ENCODE measurements around the gene SLC9A7.

The SLC9A7 gene

DNA sequence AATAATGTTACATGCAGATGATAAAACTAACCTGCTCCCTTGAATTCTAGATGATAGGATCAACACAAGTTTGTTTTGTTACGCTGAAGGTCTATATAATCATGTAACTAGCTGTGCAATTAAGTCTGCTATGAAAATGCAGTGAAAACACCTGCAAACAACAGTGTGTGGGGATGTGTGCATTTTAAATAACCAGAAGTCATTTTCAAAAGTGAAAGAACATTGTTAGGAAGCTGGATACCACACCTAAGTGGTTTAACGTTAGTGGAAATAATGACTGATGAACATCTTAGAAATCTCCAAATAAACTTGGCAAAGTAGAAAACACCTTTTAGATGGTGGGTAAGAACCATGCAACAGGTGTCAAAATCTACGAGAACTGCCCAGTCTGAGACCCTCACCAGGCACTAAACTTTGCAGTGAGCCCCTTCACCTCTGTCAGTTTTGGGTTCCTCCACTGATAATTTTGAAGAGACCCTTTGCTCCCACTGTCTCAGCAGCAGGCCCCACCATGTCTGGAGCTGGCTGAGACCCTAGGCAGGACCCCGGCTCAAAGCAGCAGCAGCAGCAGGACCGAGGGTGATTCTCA lies 148.8 kb downstream of the SLC9A7 start:
- TF ChIP-seq, protein P1, sequence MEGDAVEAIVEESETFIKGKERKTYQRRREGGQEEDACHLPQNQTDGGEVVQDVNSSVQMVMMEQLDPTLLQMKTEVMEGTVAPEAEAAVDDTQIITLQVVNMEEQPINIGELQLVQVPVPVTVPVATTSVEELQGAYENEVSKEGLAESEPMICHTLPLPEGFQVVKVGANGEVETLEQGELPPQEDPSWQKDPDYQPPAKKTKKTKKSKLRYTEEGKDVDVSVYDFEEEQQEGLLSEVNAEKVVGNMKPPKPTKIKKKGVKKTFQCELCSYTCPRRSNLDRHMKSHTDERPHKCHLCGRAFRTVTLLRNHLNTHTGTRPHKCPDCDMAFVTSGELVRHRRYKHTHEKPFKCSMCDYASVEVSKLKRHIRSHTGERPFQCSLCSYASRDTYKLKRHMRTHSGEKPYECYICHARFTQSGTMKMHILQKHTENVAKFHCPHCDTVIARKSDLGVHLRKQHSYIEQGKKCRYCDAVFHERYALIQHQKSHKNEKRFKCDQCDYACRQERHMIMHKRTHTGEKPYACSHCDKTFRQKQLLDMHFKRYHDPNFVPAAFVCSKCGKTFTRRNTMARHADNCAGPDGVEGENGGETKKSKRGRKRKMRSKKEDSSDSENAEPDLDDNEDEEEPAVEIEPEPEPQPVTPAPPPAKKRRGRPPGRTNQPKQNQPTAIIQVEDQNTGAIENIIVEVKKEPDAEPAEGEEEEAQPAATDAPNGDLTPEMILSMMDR (IDR thresholded peaks at IDR 0.05; ENCODE audit: low read depth, low read length, missing control alignments), result no peak
- DNase-seq (ENCODE audit: low read depth), result no peak
- no peak overlapping the region for H3K4me3 ChIP-seq (ENCODE audit: low read depth, low read length)
- in situ Hi-C loops (cut with HindIII; ENCODE audit: low sequenced_read_pairs), result no loop called here

DNA sequence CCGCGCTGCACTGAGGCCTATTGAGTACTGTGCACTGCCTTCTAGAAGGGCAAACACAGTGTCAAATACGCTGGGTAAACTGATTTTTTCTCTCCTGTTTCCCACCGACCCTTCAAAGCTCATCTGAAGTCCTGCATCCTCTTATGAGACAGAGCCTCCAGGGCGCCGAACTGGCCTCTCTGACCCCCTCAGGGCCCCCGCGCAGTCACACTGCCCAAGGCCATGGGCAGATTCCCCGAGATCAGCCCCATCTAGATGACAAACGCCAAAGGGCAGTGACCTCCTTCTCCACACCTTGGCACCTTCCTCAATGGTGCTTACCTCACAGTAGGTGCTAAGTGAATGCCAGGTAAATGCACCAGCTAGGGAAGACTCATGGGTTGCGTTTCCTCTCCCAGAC lies 151.0 kb downstream of the SLC9A7 start:
- TF ChIP-seq, protein P1 (IDR thresholded peaks at IDR 0.05; ENCODE audit: low read depth, low read length, missing control alignments), result no peak
- DNase-seq (ENCODE audit: low read depth), result no peak
- in situ Hi-C loops (cut with HindIII; ENCODE audit: low sequenced_read_pairs), result no loop called here
- H3K4me3 ChIP-seq (ENCODE audit: low read depth, low read length), result no peak overlapping the region

DNA sequence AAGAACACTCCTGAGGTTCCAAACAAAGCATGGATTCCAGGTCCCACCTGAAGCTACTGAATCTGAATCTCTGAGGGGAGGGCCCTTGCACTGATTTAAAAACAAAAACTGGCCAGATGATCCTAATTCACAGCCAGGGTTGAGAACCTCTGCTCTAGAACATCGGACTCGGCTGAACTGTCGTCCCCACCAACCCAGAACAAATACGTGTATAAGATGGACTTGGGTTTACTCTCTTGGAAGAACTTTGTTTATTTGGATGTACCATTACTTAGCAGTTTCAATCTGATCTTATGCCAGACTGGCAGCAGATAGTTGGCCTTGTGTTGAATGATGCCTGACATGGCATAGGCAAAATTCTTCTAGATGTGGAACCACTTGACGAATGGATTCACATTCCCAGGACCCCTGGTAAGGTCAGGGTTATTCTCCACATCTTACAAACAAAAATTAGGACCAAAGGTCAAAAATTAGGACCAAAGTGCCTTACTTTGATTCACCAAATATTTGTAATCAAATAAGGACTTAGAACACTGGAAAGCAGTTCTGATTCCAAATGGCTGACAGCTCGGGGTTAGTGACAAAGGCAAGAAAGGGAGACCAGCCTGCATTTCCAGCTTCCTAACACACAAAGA lies 156.3 kb downstream of the SLC9A7 start:
- TF ChIP-seq, protein P1 (IDR thresholded peaks at IDR 0.05; ENCODE audit: low read depth, low read length, missing control alignments), result no peak
- in situ Hi-C loops (cut with HindIII; ENCODE audit: low sequenced_read_pairs), result no loop called here
- no peak for DNase-seq (ENCODE audit: low read depth)
- no peak overlapping the region for H3K4me3 ChIP-seq (ENCODE audit: low read depth, low read length)

DNA sequence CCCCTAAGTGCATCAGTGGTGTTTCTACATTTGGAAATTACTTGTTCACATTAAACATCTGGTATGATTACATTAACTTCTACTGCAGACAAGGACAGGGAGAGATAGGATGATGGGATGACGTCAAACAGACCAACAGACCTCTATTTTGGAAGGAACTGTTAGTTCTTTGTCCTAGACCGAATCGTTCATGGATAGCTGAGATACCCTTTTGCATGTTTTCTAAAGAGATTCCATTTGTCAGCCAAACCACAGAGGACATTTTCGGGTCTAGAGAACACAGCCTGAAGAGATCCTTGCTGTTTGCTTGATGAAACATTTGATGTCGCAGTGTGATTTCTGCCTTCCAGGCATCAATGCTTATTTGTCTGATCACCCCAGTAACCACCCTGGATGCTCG lies 157.6 kb downstream of the SLC9A7 start:
- TF ChIP-seq, protein P1 (IDR thresholded peaks at IDR 0.05; ENCODE audit: low read depth, low read length, missing control alignments), result no peak
- DNase-seq (ENCODE audit: low read depth), result no peak
- H3K4me3 ChIP-seq (ENCODE audit: low read depth, low read length), result no peak overlapping the region
- in situ Hi-C loops (cut with HindIII; ENCODE audit: low sequenced_read_pairs), result no loop called here

DNA sequence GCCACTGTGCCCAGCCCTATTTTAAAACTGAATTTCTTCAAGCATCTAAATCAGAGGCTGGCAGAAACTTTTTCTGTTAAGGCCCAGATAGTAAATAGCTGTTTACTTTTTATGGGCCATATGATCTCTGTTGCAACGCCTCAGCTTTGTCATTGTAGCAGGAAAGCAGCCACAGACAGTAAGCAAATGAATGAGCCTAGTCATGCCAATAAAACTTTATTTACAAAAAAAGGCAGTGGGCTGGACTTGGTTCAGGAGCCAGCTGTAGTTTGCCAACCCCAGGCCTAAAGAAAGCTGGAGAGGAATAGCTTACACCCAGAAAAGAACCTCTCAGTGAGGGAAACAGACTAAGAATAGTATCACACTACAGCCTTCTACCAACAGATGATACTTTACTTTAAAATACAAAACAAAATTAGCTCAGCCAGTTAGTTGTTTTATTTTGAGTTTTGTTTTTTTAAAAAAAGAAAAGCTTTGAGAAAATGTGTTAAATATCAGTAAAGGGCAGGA lies 159.8 kb downstream of the SLC9A7 start:
- no peak overlapping the region for H3K4me3 ChIP-seq (ENCODE audit: low read depth, low read length)
- in situ Hi-C loops (cut with HindIII; ENCODE audit: low sequenced_read_pairs), result no loop called here

DNA sequence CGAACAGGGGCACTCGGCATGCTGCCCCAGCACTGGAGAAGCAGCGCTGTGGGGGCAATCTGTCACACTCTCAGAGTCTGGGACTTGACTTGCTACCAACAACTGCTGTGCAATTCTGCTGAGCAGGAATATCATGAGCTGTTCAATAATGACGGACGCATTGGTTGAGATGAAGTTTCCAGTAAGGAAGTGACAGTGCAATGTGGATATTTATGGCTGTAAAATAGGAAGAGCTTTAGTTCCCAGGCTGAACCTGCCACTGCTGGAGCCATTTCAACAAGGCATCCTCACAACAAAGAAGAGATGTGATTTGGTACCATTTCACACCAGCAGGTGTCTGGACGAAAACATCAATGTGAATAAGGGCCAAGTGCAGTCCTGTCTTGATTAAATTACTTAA lies 161.1 kb downstream of the SLC9A7 start:
- no peak for DNase-seq (ENCODE audit: low read depth)
- in situ Hi-C loops (cut with HindIII; ENCODE audit: low sequenced_read_pairs), result no loop called here
- TF ChIP-seq, protein P1 (IDR thresholded peaks at IDR 0.05; ENCODE audit: low read depth, low read length, missing control alignments), result no peak
- no peak overlapping the region for H3K4me3 ChIP-seq (ENCODE audit: low read depth, low read length)

More for the DNA sequence above, 159.8 kb downstream of the SLC9A7 start:
- TF ChIP-seq, protein P1 (IDR thresholded peaks at IDR 0.05; ENCODE audit: low read depth, low read length, missing control alignments), result no peak
- no peak for DNase-seq (ENCODE audit: low read depth)

Data from astrocyte of the cerebellum (primary cell).